Neutrophil (primary cell): Measurements from ENCODE around the gene EYA2.

Experiments used
- H3K27ac ChIP-seq: fragments of 200-600 bp; sonication (generic); 2 replicates; pipeline ENCODE4 v1.5.1; 2016; ENCODE audit warnings: mild to moderate bottlenecking, moderate library complexity
- H3K27me3 ChIP-seq: fragments of 200-600 bp; sonication (generic); 2 replicates; pipeline ENCODE4 v1.6.0; 2016; ENCODE audit warnings: mild to moderate bottlenecking
- H3K36me3 ChIP-seq: fragments of 200-600 bp; sonication (generic); 2 replicates; pipeline ENCODE4 v1.5.1; 2017
- H3K4me1 ChIP-seq, 2 experiments: fragments of 200-600 bp in 1 of 2; sonication (generic) in 1 of 2; 1 replicate in 1 of 2; 2 replicates in 1 of 2; pipeline versions ENCODE4 v1.5.1 to v1.6.1; 2013 to 2016; ENCODE audit warnings: low read depth in 1 of 2, low read length in 1 of 2, mild to moderate bottlenecking in 1 of 2, moderate library complexity in 1 of 2; ENCODE audit not compliant: control insufficient read depth in 1 of 2, insufficient read depth in 1 of 2
- H3K4me3 ChIP-seq, 2 experiments: fragments of 200-600 bp in 1 of 2; sonication (generic) in 1 of 2; 1 replicate in 1 of 2; 2 replicates in 1 of 2; pipeline ENCODE4 v1.5.1; 2013 to 2016; ENCODE audit warnings: low read depth in 1 of 2, low read length in 1 of 2, mild to moderate bottlenecking in 1 of 2, moderate library complexity in 1 of 2
- H3K9me3 ChIP-seq: fragments of 200-600 bp; sonication (generic); 2 replicates; pipeline ENCODE4 v1.5.1; 2016
- CTCF ChIP-seq: fragments of 200-600 bp; sonication (generic); IDR thresholded peaks from 2 replicates; pipeline ENCODE4 v1.5.1; 2016; ENCODE audit warnings: antibody characterized with exemption

The EYA2 gene

GRCh38 chr20:46962452-46963195, 68.0 kb downstream of the EYA2 start:
- H3K4me1 ChIP-seq: no peaks in the 10 kb centered on the region
- no peak overlapping the region for H3K4me3 ChIP-seq
- no peaks in the 10 kb centered on the region for H3K36me3 ChIP-seq
- TF ChIP-seq CTCF: no peak
- no peak overlapping the region for H3K27ac ChIP-seq
- H3K9me3 ChIP-seq: no peaks in the 10 kb centered on the region
- H3K27me3 ChIP-seq: no peaks in the 10 kb centered on the region

GRCh38 chr20:46963196-46963529, 68.5 kb downstream of the EYA2 start:
- no peak for TF ChIP-seq CTCF

GRCh38 chr20:46963758-46964617, 69.3 kb downstream of the EYA2 start:
- Histone ChIP-seq H3K27me3 (no peaks in the 10 kb centered on the region), H3K9me3 (no peaks in the 10 kb centered on the region), H3K27ac (no peak overlapping the region), H3K4me1 (no peaks in the 10 kb centered on the region), H3K36me3 (no peaks in the 10 kb centered on the region), H3K4me3 (no peak overlapping the region)
- TF ChIP-seq CTCF: no peak

More at GRCh38 chr20:46963196-46963529, 68.5 kb downstream of the EYA2 start:
- Histone ChIP-seq H3K27me3 (no peaks in the 10 kb centered on the region), H3K27ac (no peak overlapping the region), H3K4me1 (no peaks in the 10 kb centered on the region), H3K36me3 (no peaks in the 10 kb centered on the region), H3K4me3 (no peak overlapping the region), H3K9me3 (no peaks in the 10 kb centered on the region)

GRCh38 chr20:46964618-46965455, 70.2 kb downstream of the EYA2 start:
- H3K9me3 ChIP-seq: no peaks in the 10 kb centered on the region
- no peak overlapping the region for H3K4me3 ChIP-seq
- no peak overlapping the region for H3K27ac ChIP-seq
- no peaks in the 10 kb centered on the region for H3K27me3 ChIP-seq
- TF ChIP-seq CTCF: no peak
- no peaks in the 10 kb centered on the region for H3K36me3 ChIP-seq
- no peaks in the 10 kb centered on the region for H3K4me1 ChIP-seq

- Histone ChIP-seq H3K4me3 (no peak overlapping the region), H3K27me3 (no peaks in the 10 kb centered on the region), H3K36me3 (no peaks in the 10 kb centered on the region), H3K9me3 (no peaks in the 10 kb centered on the region), H3K27ac (no peak overlapping the region), H3K4me1 (no peaks in the 10 kb centered on the region)
- no peak for TF ChIP-seq CTCF
Measured at GRCh38 chr20:46965477-46965876, 70.8 kb downstream of the EYA2 start.
